GM18951 (cell line): ENCODE measurements around the gene DNAJC12.
"Not testable (repeated sequence)": the region's sequence is repeated elsewhere in the genome, so short reads cannot be mapped to it uniquely, and the experiment has no call there.

ENCODE experiments used
- POLR2A ChIP-seq: IDR thresholded peaks from 4 replicates; pipeline ENCODE4 v1.6.1; 2011; ENCODE audit warnings: mild to moderate bottlenecking; ENCODE audit not compliant: insufficient read length, insufficient read depth; ENCODE audit errors: extremely low read depth
- in situ Hi-C: fragments of 300-500 bp; cut with MboI; formaldehyde crosslinking; loops from one replicate; pipeline ENCODE4 v1.12.0; 2022; ENCODE audit warnings: low sequenced_read_pairs, mixed read lengths, inconsistent platforms; ENCODE audit not compliant: unreplicated experiment

Gene DNAJC12

DNA sequence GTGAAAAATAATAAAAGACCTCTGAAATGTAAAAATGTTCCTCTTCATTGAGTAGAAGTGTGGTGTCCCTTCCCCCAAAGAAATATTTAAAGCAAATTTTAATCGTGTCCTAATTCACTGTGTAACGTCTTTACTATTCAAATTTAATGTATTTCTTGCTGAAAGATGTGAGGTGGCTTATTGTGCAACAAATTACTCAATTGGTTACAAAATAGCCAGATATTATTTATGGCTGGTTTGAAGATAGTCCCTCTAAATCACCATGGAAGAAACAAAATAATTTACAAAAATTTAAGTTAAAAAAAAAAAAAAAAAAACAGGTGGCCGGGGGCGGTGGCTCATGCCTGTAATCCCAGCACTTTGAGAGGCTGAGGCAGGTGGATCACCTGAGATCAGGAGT is 43.7 kb downstream of the DNAJC12 start:
- in situ Hi-C loops = no loop called here
- TF ChIP-seq POLR2A = no peak

- TF ChIP-seq POLR2A = no peak
- in situ Hi-C loops = no loop called here
These were observed 44.7 kb downstream of the DNAJC12 start for GRCh38 chr10:67793313-67793712.

DNA sequence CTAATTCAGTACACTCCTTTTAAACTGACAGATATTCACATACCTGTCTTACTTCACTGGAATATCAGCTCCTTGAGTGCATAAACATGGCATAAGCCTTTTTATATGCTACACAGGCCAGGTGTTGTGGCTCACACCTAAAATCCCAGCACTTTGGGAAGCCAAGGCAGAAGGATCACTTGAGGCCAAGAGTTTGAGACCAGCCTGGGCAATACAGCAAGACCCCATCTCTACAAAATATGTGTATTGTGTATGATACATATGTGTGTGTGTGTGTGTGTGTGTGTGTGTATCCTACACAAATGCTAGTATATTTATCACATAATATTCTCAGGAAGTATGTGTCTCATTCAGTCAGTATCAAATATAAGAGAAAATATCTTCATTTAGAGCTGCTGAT is 45.3 kb downstream of the DNAJC12 start:
- TF ChIP-seq POLR2A = no peak
- in situ Hi-C loops = no loop called here

- TF ChIP-seq POLR2A = no peak
- in situ Hi-C loops = no loop called here
These were observed 47.2 kb downstream of the DNAJC12 start for GRCh38 chr10:67790534-67791408.

DNA sequence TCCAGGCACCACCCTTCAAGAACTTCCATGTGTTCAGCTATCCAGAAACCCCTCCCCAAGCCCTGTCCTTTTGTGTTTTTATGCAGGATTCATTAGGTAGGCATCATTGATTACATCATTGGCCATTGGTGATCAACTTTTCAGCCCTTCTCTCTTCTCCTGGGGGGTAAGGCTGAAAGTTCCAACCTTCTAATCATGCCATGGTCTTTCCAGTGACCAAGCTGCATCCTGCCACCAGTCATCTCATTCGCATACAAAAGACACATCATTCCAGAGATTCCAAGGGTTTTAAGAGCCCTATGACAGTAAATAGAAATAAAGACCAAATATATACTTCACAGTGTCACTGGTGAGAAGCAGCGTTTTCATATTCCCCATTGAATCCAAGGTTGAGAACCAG is 48.2 kb downstream of the DNAJC12 start:
- in situ Hi-C loops = no loop called here
- TF ChIP-seq POLR2A = no peak

GRCh38 chr10:67788028-67788886 is 49.7 kb downstream of the DNAJC12 start:
- in situ Hi-C loops = no loop called here

DNA sequence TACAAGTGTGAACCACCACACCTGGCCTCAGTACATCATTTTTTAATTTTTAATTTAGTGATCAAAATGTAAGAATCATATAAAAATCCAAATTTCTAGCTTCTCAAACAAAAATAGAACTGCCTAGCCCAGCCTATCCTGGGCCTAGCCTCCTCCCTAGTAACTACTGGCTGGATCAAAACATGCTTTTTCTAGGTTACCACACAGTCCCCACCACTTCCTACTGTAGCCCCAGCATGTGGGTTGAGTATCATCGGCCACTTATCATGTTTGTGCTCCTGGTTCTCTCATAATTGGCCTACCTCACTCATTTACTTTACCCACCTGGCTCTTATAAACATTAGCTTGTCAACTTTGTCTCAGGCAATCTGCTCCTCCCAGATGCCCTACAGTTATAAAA is 52.9 kb downstream of the DNAJC12 start:
- TF ChIP-seq POLR2A = no peak
- in situ Hi-C loops = no loop called here

More at GRCh38 chr10:67788028-67788886, 49.7 kb downstream of the DNAJC12 start:
- TF ChIP-seq POLR2A = no peak

- in situ Hi-C loops = no loop called here
- no peak for TF ChIP-seq POLR2A
These were observed 53.5 kb downstream of the DNAJC12 start for GRCh38 chr10:67784474-67784873.

GRCh38 chr10:67783606-67784294 is 54.2 kb downstream of the DNAJC12 start:
- in situ Hi-C loops = no loop called here
- TF ChIP-seq POLR2A = no peak

GRCh38 chr10:67782530-67782929 is 55.5 kb downstream of the DNAJC12 start:
- TF ChIP-seq POLR2A = no peak
- in situ Hi-C loops = no loop called here

GRCh38 chr10:67780759-67781538 is 57.0 kb downstream of the DNAJC12 start:
- no peak for TF ChIP-seq POLR2A
- in situ Hi-C loops = no loop called here

- in situ Hi-C loops = not testable (repeated sequence)
These were observed 57.8 kb downstream of the DNAJC12 start for GRCh38 chr10:67780204-67780621.
